H1 (cell line): Measurements from ENCODE around the gene DNAJC16. TPM values are rescaled to one million over a fixed set of nuclear protein-coding genes. Genes with fewer than 3 reads are reported as not detected.

Experiments used
- CTCF ChIA-PET: fragments of 300-600 bp; sonication (Branson Sonifier 250); formaldehyde crosslinking; loops from one replicate; lab custom pipeline; 2021; ENCODE audit not compliant: partially characterized antibody; lab: Charles Lee
- POLR2A ChIA-PET: fragments of 300-600 bp; sonication (Branson Sonifier 250); formaldehyde crosslinking; loops from one replicate; lab custom pipeline; 2021; ENCODE audit warnings: inconsistent platforms; ENCODE audit not compliant: partially characterized antibody; lab: Charles Lee
- DNase-seq, 2 experiments: peaks; one replicate each; pipeline versions ENCODE4 v3.0.0 to v3.0.0-alpha.2; 2010 to 2022; ENCODE audit warnings: low spot score in 2 of 2, low read depth in 1 of 2, mixed read lengths in 1 of 2
- FAIRE-seq: peaks from 2 replicates; lab custom pipeline; 2011; peaks lifted over from hg19 to GRCh38; lab: Jason Lieb, UNC
- H2AFZ ChIP-seq: 2 replicates; pipeline ENCODE4 v1.8.1; 2012; ENCODE audit warnings: low read length, inconsistent platforms
- H2AK5ac ChIP-seq: 2 replicates; pipeline ENCODE4 v1.6.1; 2013; ENCODE audit warnings: low read depth, low read length
- H2BK120ac ChIP-seq: replicated peaks from 2 replicates; pipeline ENCODE3; 2013; ENCODE audit warnings: low read depth, low read length, inconsistent platforms
- H2BK12ac ChIP-seq: 2 replicates; pipeline ENCODE4 v1.6.1; 2013; ENCODE audit warnings: low read depth, low read length
- H2BK15ac ChIP-seq: 2 replicates; pipeline ENCODE4 v1.6.1; 2013; ENCODE audit warnings: low read length
- H2BK20ac ChIP-seq: 2 replicates; pipeline ENCODE4 v1.6.1; 2013; ENCODE audit warnings: low read length
- H2BK5ac ChIP-seq: 2 replicates; pipeline ENCODE4 v1.6.1; 2013; ENCODE audit warnings: low read depth, low read length
- H3K14ac ChIP-seq: 2 replicates; pipeline ENCODE4 v1.6.1; 2013; ENCODE audit warnings: inconsistent platforms; ENCODE audit not compliant: insufficient read length
- H3K18ac ChIP-seq: 2 replicates; pipeline ENCODE4 v1.6.1; 2013; ENCODE audit warnings: low read length; ENCODE audit errors: extremely low read depth
- H3K23ac ChIP-seq: 2 replicates; pipeline ENCODE4 v1.6.1; 2013; ENCODE audit warnings: inconsistent platforms; ENCODE audit not compliant: insufficient read length
- H3K23me2 ChIP-seq: 2 replicates; pipeline ENCODE4 v1.6.1; 2013; ENCODE audit warnings: low read depth, low read length
- H3K27ac ChIP-seq: 2 replicates; pipeline ENCODE4 v1.6.1; 2011; ENCODE audit warnings: low read depth, low read length, inconsistent platforms
- H3K27me3 ChIP-seq, 4 experiments: replicated peaks in 1 of 4; 1 replicate in 1 of 4; 2 replicates in 3 of 4; pipeline versions ENCODE4 v1.6.1 to v1.8.1; 2011 to 2013; ENCODE audit warnings: low read length in 3 of 4, mild to moderate bottlenecking in 3 of 4, inconsistent platforms in 2 of 4, mixed read lengths in 2 of 4, moderate library complexity in 1 of 4; ENCODE audit not compliant: control insufficient read depth in 3 of 4, insufficient read depth in 3 of 4; ENCODE audit errors: extremely low read depth in 1 of 4
- H3K36me3 ChIP-seq, 4 experiments: 2 replicates each; pipeline versions ENCODE4 v1.6.1 to v1.8.1; 2011 to 2013; ENCODE audit warnings: mild to moderate bottlenecking in 4 of 4, low read length in 3 of 4, moderate library complexity in 2 of 4, control low read depth in 1 of 4, inconsistent platforms in 1 of 4; ENCODE audit not compliant: insufficient read depth in 4 of 4, control insufficient read depth in 2 of 4
- H3K4ac ChIP-seq: replicated peaks from 2 replicates; pipeline ENCODE3; 2013; ENCODE audit warnings: low read length, low read depth, mixed read lengths, inconsistent platforms; ENCODE audit not compliant: insufficient read length
- H3K4me1 ChIP-seq, 4 experiments: replicated peaks in 1 of 4; 1 replicate in 1 of 4; 2 replicates in 3 of 4; pipeline versions ENCODE4 v1.6.1 to v1.8.1; 2011 to 2013; ENCODE audit warnings: low read length in 3 of 4, inconsistent platforms in 2 of 4, mixed read lengths in 1 of 4; ENCODE audit not compliant: insufficient read depth in 4 of 4, control insufficient read depth in 3 of 4
- H3K4me2 ChIP-seq, 2 experiments: 2 replicates each; pipeline versions ENCODE4 v1.6.1 to v1.8.1; 2011 to 2013; ENCODE audit warnings: low read depth in 2 of 2, low read length in 2 of 2, control low read depth in 1 of 2, inconsistent platforms in 1 of 2, mild to moderate bottlenecking in 1 of 2; ENCODE audit not compliant: insufficient read depth in 1 of 2
- H3K4me3 ChIP-seq, 4 experiments: fragments of 200-600, 300-600 bp in 1 of 4; sonication (generic), shearing (Covaris generic), sonication (Bioruptor Twin) in 1 of 4; 2 replicates each; pipeline versions ENCODE4 v1.5.1 to v1.8.1; 2011 to 2016; ENCODE audit warnings: low read length in 4 of 4, low read depth in 3 of 4, control low read depth in 2 of 4, inconsistent platforms in 2 of 4, mild to moderate bottlenecking in 2 of 4, mixed read lengths in 1 of 4, moderate library complexity in 1 of 4; ENCODE audit not compliant: insufficient read depth in 2 of 4; ENCODE audit errors: extremely low read depth in 1 of 4
- H3K56ac ChIP-seq: replicated peaks from 2 replicates; pipeline ENCODE3; 2013; ENCODE audit warnings: low read depth, mild to moderate bottlenecking, mixed read lengths, low read length, inconsistent platforms; ENCODE audit not compliant: insufficient read length
- H3K79me1 ChIP-seq: 2 replicates; pipeline ENCODE4 v1.6.1; 2013; ENCODE audit warnings: low read depth, low read length, control low read depth
- H3K79me2 ChIP-seq, 2 experiments: 2 replicates each; pipeline versions ENCODE4 v1.6.1 to v1.8.1; 2012 to 2013; ENCODE audit warnings: low read length in 2 of 2, mild to moderate bottlenecking in 2 of 2, inconsistent platforms in 1 of 2; ENCODE audit not compliant: insufficient read depth in 2 of 2, control insufficient read depth in 1 of 2
- H3K9ac ChIP-seq, 4 experiments: replicated peaks in 1 of 4; 1 replicate in 1 of 4; 2 replicates in 3 of 4; pipeline versions ENCODE4 v1.6.1 to v1.8.1; 2011 to 2013; ENCODE audit warnings: low read depth in 3 of 4, low read length in 3 of 4, control low read depth in 2 of 4, mild to moderate bottlenecking in 2 of 4, moderate library complexity in 2 of 4, inconsistent platforms in 1 of 4; ENCODE audit errors: extremely low read depth in 1 of 4
- H3K9me3 ChIP-seq, 2 experiments: 2 replicates each; pipeline versions ENCODE4 v1.6.1 to v1.8.1; 2012 to 2013; ENCODE audit warnings: mild to moderate bottlenecking in 2 of 2, moderate library complexity in 2 of 2, control low read depth in 1 of 2, inconsistent platforms in 1 of 2, low read depth in 1 of 2, low read length in 1 of 2, mixed read lengths in 1 of 2; ENCODE audit not compliant: insufficient read depth in 2 of 2
- H4K20me1 ChIP-seq, 2 experiments: replicated peaks in 1 of 2; 2 replicates each; pipeline versions ENCODE3 to v1.8.1; 2011 to 2013; ENCODE audit warnings: inconsistent platforms in 2 of 2, low read length in 2 of 2, mild to moderate bottlenecking in 1 of 2; ENCODE audit not compliant: insufficient read depth in 2 of 2, control insufficient read depth in 1 of 2
- H4K5ac ChIP-seq: 2 replicates; pipeline ENCODE4 v1.6.1; 2013; ENCODE audit warnings: low read length, low read depth, mixed read lengths, inconsistent platforms; ENCODE audit not compliant: insufficient read length
- H4K8ac ChIP-seq: 2 replicates; pipeline ENCODE4 v1.8.0; 2013; ENCODE audit warnings: mild to moderate bottlenecking, moderate library complexity, low read length, inconsistent platforms; ENCODE audit not compliant: insufficient read depth; ENCODE audit errors: extremely low read depth
- H4K91ac ChIP-seq: replicated peaks from 2 replicates; pipeline ENCODE3; 2013; ENCODE audit warnings: low read length, mixed read lengths, inconsistent platforms; ENCODE audit not compliant: insufficient read length
- BCL11A ChIP-seq, 2 experiments: IDR thresholded peaks; one replicate each; pipeline ENCODE4 v1.6.1; 2011; ENCODE audit warnings: low read depth in 2 of 2, low read length in 2 of 2, mild to moderate bottlenecking in 2 of 2
- CTBP2 ChIP-seq: IDR thresholded peaks from 2 replicates; pipeline ENCODE4 v1.7.0; 2011; ENCODE audit warnings: borderline replicate concordance, mild to moderate bottlenecking, moderate library complexity, mixed read lengths, low read length; ENCODE audit not compliant: insufficient read depth, insufficient read length
- TAF7 ChIP-seq: optimal IDR thresholded peaks from 2 replicates; pipeline ENCODE3; 2011; ENCODE audit warnings: low read depth, mild to moderate bottlenecking, inconsistent platforms, low read length, moderate library complexity, borderline replicate concordance
- WGBS, 2 experiments: shearing (Covaris generic) in 1 of 2; methylation state at CpG; one replicate each; pipeline versions ENCODE4 v1.1.6 to v1.1.7; 2013 to 2015; ENCODE audit warnings: low lambda C conversion rate in 2 of 2, mixed read lengths in 2 of 2, inconsistent platforms in 1 of 2, low coverage in 1 of 2, missing lambda C conversion rate in 1 of 2; ENCODE audit not compliant: insufficient replicate concordance in 2 of 2, insufficient coverage in 1 of 2, insufficient read length in 1 of 2; ENCODE audit errors: extremely low coverage in 1 of 2, missing lambda C conversion rate in 1 of 2; 5-methylcytosine and 5-hydroxymethylcytosine counted together
- polyA plus RNA-seq, 7 experiments: library from polyadenylated mRNA; depleted of rRNA in 3 of 7; stranded (reverse) in 5 of 7; unstranded in 2 of 7; fragments of >200 nt in 5 of 7; fragments of 200-250 nt in 2 of 7; gene quantifications; 1 replicate in 5 of 7; 2 replicates in 1 of 7; 4 replicates in 1 of 7; pipeline versions ENCODE4 v1.2.1 to v1.2.3, GENCODE V29; 2011 to 2013; ENCODE audit warnings: missing spikeins in 2 of 7, mixed read lengths in 2 of 7
- total RNA-seq: library from RNA; stranded (reverse); fragmentation: NEBNext Ultra II Directional; extraction: Animal tissue kit (Norgen Biotek cat#: 25700); gene quantifications from 2 replicates; pipeline ENCODE4 v1.2.1, GENCODE V29; 2021

DNAJC16 gene
- total and polyA plus RNA-seq, 2 of the 8 experiments (the other 6 are each of a cell fraction or from before 2014, with no cell fraction given): 7.9 to 23.3 TPM

GRCh38 chr1:15546641-15547040 is 20.0 kb downstream of the DNAJC16 start:
- no peaks in the 10 kb centered on the region for H3K79me2 ChIP-seq
- no peak overlapping the region for H3K9ac ChIP-seq
- no peaks in the 10 kb centered on the region for H3K23me2 ChIP-seq
- H4K8ac ChIP-seq: no peak overlapping the region
- WGBS, 2 experiments: 93% methylated on average over 2 of the region's 2 CpGs; no CpG with 5 or more reads in 1 of the 2 experiments
- H3K56ac ChIP-seq: no peak overlapping the region
- H3K4me3 ChIP-seq: no peak overlapping the region
- no peak overlapping the region for H2BK20ac ChIP-seq
- H3K9me3 ChIP-seq: no peaks in the 10 kb centered on the region
- H2AFZ ChIP-seq: no peak overlapping the region
- H2BK120ac ChIP-seq: no peak overlapping the region
- FAIRE-seq (no peak), DNase-seq (no peak)
- H3K4ac ChIP-seq: no peak overlapping the region
- H2BK15ac ChIP-seq: no peak overlapping the region
- no peak overlapping the region for H3K4me2 ChIP-seq
- no peak overlapping the region for H2AK5ac ChIP-seq
- H3K27me3 ChIP-seq: no peaks in the 10 kb centered on the region
- no peaks in the 10 kb centered on the region for H3K79me1 ChIP-seq
- ChIA-PET CTCF (interaction anchor here (0.8 kb wide), 1 partner anchor 20 kb away, joined by 3 read pairs; the partner anchor contains the start of gene DNAJC16), POLR2A (no interaction called here)
- H3K4me1 ChIP-seq: no peaks in the 10 kb centered on the region
- no peak overlapping the region for H3K14ac ChIP-seq
- H4K5ac ChIP-seq: no peak overlapping the region
- H3K18ac ChIP-seq: no peak overlapping the region
- H3K23ac ChIP-seq: no peak overlapping the region
- peaks cover 0 to 2% of the 10 kb centered on the region in 2 experiments for H4K20me1 ChIP-seq
- peaks cover 9 to 57% (median 21%) of the 10 kb centered on the region in 4 experiments; a peak in 6 of 8 replicates for H3K36me3 ChIP-seq
- H2BK5ac ChIP-seq: no peak overlapping the region
- TF ChIP-seq CTBP2 (no peak), BCL11A (IDR thresholded peaks at IDR 0.05; ENCODE audit: low read depth in 2 of 2, low read length in 2 of 2) (no peak), TAF7 (no peak)
- H4K91ac ChIP-seq: no peak overlapping the region
- H2BK12ac ChIP-seq: no peak overlapping the region
- no peak overlapping the region for H3K27ac ChIP-seq
